Ishikawa (cell line): ENCODE measurements around the gene RNF115.
A peak's percentile ranks its signal among the peaks of the same experiment; 100 is the strongest.

Experiments
- CEBPB ChIP-seq: IDR thresholded peaks from 2 replicates; pipeline ENCODE4 v1.6.1; 2012
- CREB1 ChIP-seq: IDR thresholded peaks from 2 replicates; pipeline ENCODE4 v1.6.1; 2012; ENCODE audit warnings: low read depth
- EGR1 ChIP-seq: IDR thresholded peaks from 2 replicates; pipeline ENCODE4 v1.6.1; 2012
- EP300 ChIP-seq: IDR thresholded peaks from 2 replicates; pipeline ENCODE4 v1.6.1; 2012; ENCODE audit warnings: borderline replicate concordance
- FOXM1 ChIP-seq: IDR thresholded peaks from 2 replicates; pipeline ENCODE4 v1.6.1; 2012; ENCODE audit warnings: low read depth, borderline replicate concordance
- MAX ChIP-seq: IDR thresholded peaks from 2 replicates; pipeline ENCODE4 v1.6.1; 2012
- NFIC ChIP-seq: IDR thresholded peaks from 2 replicates; pipeline ENCODE4 v1.6.1; 2012
- RAD21 ChIP-seq: IDR thresholded peaks from 2 replicates; pipeline ENCODE4 v1.6.1; 2012; ENCODE audit warnings: low read depth
- REST ChIP-seq: IDR thresholded peaks from 2 replicates; pipeline ENCODE4 v1.6.1; 2012; ENCODE audit warnings: low read depth, mild to moderate bottlenecking
- TAF1 ChIP-seq: IDR thresholded peaks from 2 replicates; pipeline ENCODE4 v1.6.1; 2012; ENCODE audit warnings: low read depth, mild to moderate bottlenecking
- TCF12 ChIP-seq: IDR thresholded peaks from 2 replicates; pipeline ENCODE4 v1.6.1; 2012; ENCODE audit warnings: low read depth
- TEAD4 ChIP-seq: IDR thresholded peaks from 2 replicates; pipeline ENCODE4 v1.6.1; 2012
- YY1 ChIP-seq: IDR thresholded peaks from 2 replicates; pipeline ENCODE4 v1.6.1; 2012; ENCODE audit warnings: low read depth
- ZBTB7A ChIP-seq: IDR thresholded peaks from 2 replicates; pipeline ENCODE4 v1.6.1; 2012; ENCODE audit warnings: low read depth
- TF ChIP-seq, protein P1 (sequence below): IDR thresholded peaks from 2 replicates; pipeline ENCODE4 v1.6.1; 2012

Gene RNF115

GRCh38 chr1:145711213-145711651 lies 112.7 kb downstream of the RNF115 start:
- TF ChIP-seq TCF12 (peak; percentile 53; the same call in 1 of the 2 replicates), RAD21 (no peak), EGR1 (no peak), TEAD4 (peak; percentile 57), ZBTB7A (no peak), NFIC (peak; percentile 53), TAF1 (no peak), EP300 (peak; percentile 37; the same call in 1 of the 2 replicates)
- TF ChIP-seq, protein P1, sequence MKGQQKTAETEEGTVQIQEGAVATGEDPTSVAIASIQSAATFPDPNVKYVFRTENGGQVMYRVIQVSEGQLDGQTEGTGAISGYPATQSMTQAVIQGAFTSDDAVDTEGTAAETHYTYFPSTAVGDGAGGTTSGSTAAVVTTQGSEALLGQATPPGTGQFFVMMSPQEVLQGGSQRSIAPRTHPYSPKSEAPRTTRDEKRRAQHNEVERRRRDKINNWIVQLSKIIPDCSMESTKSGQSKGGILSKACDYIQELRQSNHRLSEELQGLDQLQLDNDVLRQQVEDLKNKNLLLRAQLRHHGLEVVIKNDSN = 0 out of 2 replicates have a peak, but pooled peaks have one; percentile 28

- no peak for TF ChIP-seq EP300
- TF ChIP-seq CEBPB = no peak
- no peak for TF ChIP-seq CREB1
- TF ChIP-seq YY1 = no peak
- TF ChIP-seq TEAD4 = no peak
- TF ChIP-seq TAF1 = no peak
- TF ChIP-seq EGR1 = no peak
- no peak for TF ChIP-seq REST
- TF ChIP-seq MAX = no peak
- no peak for TF ChIP-seq TCF12
- no peak for TF ChIP-seq FOXM1
- TF ChIP-seq NFIC = no peak
- TF ChIP-seq RAD21 = no peak
- no peak for TF ChIP-seq ZBTB7A
- TF ChIP-seq, protein P1 = no peak
Measured at GRCh38 chr1:145710291-145711027, 113.4 kb downstream of the RNF115 start.

DNA sequence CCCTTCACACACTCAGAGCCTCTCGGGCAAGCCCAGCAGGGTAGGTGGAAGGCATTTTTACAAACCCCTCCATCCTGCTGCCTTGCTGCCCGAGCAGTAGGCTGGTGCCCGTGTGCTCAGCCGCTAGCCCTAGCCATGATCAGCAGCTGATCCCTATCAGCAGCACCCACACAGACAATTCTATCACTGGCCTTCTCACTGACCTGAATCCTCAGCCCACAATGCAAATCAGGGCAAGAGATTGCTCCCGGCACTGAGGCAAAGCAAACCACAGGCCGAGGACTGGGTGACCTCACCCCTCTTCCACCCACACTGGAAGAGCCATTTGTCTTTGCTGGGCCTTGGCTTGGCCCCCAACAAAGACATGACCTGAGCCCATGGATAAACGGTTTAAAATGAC lies 115.8 kb downstream of the RNF115 start:
- no peak for TF ChIP-seq TAF1
- no peak for TF ChIP-seq NFIC
- no peak for TF ChIP-seq EGR1
- TF ChIP-seq TEAD4 = no peak
- TF ChIP-seq FOXM1 = no peak
- TF ChIP-seq EP300 = no peak
- TF ChIP-seq TCF12 = no peak
- no peak for TF ChIP-seq MAX
- no peak for TF ChIP-seq CEBPB
- TF ChIP-seq CREB1 = no peak
- TF ChIP-seq ZBTB7A = no peak
- TF ChIP-seq REST = no peak
- TF ChIP-seq, protein P1 = no peak
- TF ChIP-seq RAD21 = no peak
- TF ChIP-seq YY1 = no peak

DNA sequence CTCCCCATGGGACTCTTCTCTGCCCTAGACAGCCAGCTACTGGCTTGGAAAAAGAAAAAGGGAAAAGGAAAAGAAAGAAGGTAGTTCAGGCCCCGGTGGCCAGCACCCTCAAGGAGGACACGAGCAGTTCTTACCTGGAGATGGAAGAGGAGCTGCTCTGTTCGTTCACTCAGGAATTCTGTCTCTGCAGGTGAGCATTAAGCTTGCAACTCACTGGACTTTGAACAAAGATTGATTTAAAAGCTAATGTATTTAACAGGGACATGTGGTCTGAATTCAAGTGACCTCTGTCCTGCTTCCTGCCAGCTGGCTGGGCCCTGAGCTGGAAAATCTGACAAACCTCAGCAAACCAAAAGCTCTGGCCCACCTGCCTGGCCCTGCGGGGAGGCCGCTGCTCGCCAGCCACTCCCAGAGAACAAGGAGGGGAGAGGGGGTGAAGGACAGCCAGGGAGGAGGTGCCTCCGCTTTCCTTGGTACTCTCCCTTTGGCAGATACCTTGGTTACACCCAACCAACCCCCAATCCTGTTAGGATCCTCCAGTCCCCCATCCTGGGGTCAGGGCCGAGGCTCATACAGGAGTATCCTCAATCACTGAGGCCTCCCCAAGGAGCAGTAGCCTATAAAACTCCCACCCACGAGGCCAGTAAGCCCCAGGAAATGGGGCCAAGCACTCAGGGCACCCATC lies 116.6 kb downstream of the RNF115 start, which contains the start of gene PDZK1:
Gene PDZK1 (minus strand): TSS at position 186 of the 685 bp plus-strand sequence. CDS start 19,347 bp downstream, outside the sequence.
- no peak for TF ChIP-seq FOXM1
- TF ChIP-seq TCF12 = peak; percentile 85
- TF ChIP-seq TAF1 = no peak
- peak; percentile 43; the same call in 1 of the 2 replicates for TF ChIP-seq TEAD4
- no peak for TF ChIP-seq REST
- TF ChIP-seq CEBPB = no peak
- no peak for TF ChIP-seq YY1
- TF ChIP-seq RAD21 = no peak
- peak; percentile 79 for TF ChIP-seq NFIC
- no peak for TF ChIP-seq ZBTB7A
- 0 out of 2 replicates have a peak, but pooled peaks have one; percentile 13 for TF ChIP-seq MAX
- TF ChIP-seq CREB1 = no peak
- peak; percentile 69; the same call in 1 of the 2 replicates for TF ChIP-seq EP300
- TF ChIP-seq EGR1 = no peak
- TF ChIP-seq, protein P1 = no peak
